Uterus (tissue), 2 donors: Measurements from ENCODE around the gene MAGOHB.

Experiments
- POLR2A ChIP-seq, 2 donors: fragments of 450-650 bp; IDR thresholded peaks; one replicate each; pipeline ENCODE4 v1.6.1; 2016; ENCODE audit warnings: antibody characterized with exemption in 2 of 2, mild to moderate bottlenecking in 1 of 2, moderate library complexity in 1 of 2
- TF ChIP-seq, protein P1 (sequence below), 4 experiments: fragments of 200-600 bp in 2 of 4; fragments of 450-650 bp in 2 of 4; sonication (generic) in 2 of 4; IDR thresholded peaks; one replicate each; pipeline ENCODE4 v1.5.1; 2016 to 2019; ENCODE audit warnings: antibody characterized with exemption in 4 of 4, mild to moderate bottlenecking in 2 of 4, moderate library complexity in 1 of 4

DNA sequence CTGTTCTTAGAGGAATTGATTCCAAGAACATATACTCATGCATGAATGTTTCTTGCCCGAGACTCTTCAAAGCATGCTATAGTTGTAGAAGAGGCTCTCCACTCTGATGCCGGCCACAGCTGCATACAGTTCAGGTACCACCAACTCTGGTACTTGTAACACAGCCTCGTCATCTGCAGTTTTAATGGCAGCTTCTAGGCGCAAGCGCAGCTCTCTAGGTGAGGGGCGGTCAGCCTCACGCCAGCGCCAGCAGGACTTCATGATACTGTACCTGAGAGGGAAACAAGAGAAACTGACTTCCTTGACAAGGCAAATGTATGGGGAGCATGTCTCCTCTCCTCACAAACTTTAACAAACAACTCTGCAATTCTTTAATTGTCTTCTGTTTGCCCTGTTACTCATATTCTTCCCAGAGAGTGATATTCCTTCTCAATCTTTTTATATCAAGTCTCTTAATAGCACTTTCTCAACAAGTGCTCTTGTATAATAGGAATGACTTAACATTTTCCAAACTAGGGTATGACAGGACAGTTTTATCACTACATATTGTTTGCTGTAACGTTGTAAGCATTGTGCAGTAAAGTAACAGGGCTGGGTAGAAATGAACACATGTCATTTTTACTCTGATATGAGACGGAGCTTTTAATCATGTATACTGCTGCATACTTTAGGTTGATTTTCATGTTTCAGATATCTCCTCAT lies 6.8 kb upstream of the MAGOHB start:
- TF ChIP-seq, protein P1, sequence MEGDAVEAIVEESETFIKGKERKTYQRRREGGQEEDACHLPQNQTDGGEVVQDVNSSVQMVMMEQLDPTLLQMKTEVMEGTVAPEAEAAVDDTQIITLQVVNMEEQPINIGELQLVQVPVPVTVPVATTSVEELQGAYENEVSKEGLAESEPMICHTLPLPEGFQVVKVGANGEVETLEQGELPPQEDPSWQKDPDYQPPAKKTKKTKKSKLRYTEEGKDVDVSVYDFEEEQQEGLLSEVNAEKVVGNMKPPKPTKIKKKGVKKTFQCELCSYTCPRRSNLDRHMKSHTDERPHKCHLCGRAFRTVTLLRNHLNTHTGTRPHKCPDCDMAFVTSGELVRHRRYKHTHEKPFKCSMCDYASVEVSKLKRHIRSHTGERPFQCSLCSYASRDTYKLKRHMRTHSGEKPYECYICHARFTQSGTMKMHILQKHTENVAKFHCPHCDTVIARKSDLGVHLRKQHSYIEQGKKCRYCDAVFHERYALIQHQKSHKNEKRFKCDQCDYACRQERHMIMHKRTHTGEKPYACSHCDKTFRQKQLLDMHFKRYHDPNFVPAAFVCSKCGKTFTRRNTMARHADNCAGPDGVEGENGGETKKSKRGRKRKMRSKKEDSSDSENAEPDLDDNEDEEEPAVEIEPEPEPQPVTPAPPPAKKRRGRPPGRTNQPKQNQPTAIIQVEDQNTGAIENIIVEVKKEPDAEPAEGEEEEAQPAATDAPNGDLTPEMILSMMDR (IDR thresholded peaks at IDR 0.05), result no peak
- no peak for TF ChIP-seq POLR2A (IDR thresholded peaks at IDR 0.05)
